ENCODE data around the gene TIGD4.

The TIGD4 gene

DNA sequence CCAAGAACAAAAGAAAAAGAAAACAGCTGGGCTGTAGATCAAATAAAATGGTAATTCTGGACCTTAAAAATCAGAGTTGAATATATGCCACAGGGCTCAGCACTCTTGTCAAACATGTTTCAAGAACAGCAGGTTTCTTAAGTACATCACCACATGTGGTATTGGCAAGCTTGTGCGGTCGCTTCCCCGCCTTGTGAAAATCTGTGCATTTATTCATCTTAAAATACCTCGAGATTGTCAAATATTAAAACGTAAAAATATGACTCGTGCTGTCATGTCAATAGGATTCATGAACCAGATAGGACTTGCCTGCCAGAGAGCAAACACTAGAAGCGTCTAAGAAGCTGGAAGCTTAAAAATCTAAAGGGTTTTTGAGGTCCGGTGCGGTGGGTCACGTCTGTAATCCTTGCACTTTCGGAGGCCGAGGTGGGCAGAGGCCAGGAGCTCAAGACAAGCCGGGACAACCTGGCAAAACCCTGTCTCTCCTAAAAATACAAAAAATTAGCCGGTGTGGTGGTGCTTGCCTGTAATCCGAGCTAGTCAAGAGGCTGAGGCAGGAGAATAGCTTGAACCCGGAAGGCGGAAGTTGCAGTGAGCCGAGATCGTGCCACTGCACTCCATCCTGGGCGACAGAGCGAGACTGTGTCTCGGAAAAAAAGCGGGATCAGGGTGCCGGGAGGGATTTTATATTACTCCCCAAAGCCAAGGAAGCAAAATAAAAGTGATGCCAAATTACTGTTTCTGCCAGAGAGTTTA lies 59.6 kb downstream of the TIGD4 start:
- no peak for DNase-seq (ENCODE audit: low read depth)
